Lower lobe of right lung (tissue), 2 donors: ENCODE data around the gene KIAA2012. TPM values are rescaled to one million over a fixed set of nuclear protein-coding genes. Genes with fewer than 3 reads are reported as not detected.

ENCODE experiments used
- ATAC-seq, 2 donors: fragments of 200-7000 bp; cut with Tn5 transposase; one replicate each; pipeline ENCODE4 v1.9.1; 2020 to 2022; ENCODE audit warnings: mild to moderate bottlenecking in 2 of 2, moderate library complexity in 2 of 2
- DNase-seq: peaks from one replicate; pipeline ENCODE4 v3.0.0-alpha.2; 2020
- H3K27ac ChIP-seq: fragments of 200-600 bp; one replicate; pipeline ENCODE4 v1.8.0; 2022
- H3K27me3 ChIP-seq: fragments of 200-600 bp; one replicate; pipeline ENCODE4 v1.8.0; 2022; ENCODE audit warnings: low read depth
- H3K36me3 ChIP-seq: fragments of 200-600 bp; one replicate; pipeline ENCODE4 v1.8.0; 2022; ENCODE audit warnings: mild to moderate bottlenecking
- H3K4me1 ChIP-seq: fragments of 200-600 bp; one replicate; pipeline ENCODE4 v1.8.0; 2022
- H3K4me3 ChIP-seq: fragments of 200-600 bp; one replicate; pipeline ENCODE4 v1.8.0; 2022; ENCODE audit warnings: mild to moderate bottlenecking
- H3K9me3 ChIP-seq: fragments of 200-600 bp; one replicate; pipeline ENCODE4 v1.8.0; 2022
- intact Hi-C: fragments of 100-400 bp; cut with DNase I; formaldehyde crosslinking; loops from one replicate; pipeline ENCODE4 v1.11.0; 2022
- total RNA-seq: library from RNA; stranded (reverse); fragmentation: NEBNext Ultra II Directional; extraction: Animal tissue kit (Norgen Biotek cat#: 25700); gene quantifications from one replicate; pipeline ENCODE4 v1.2.1, GENCODE V29; 2021
- TF ChIP-seq, protein P1 (sequence below): fragments of 200-600 bp; IDR thresholded peaks from one replicate; pipeline ENCODE4 v1.8.0; 2022; ENCODE audit warnings: antibody characterized with exemption, mild to moderate bottlenecking
- donor health status: DM: no; HTN: yes; CAD: no; lungs with severe emphysema.

KIAA2012 gene
- total RNA-seq, 1 donor from 2014 or later, result 2.8 TPM

DNA sequence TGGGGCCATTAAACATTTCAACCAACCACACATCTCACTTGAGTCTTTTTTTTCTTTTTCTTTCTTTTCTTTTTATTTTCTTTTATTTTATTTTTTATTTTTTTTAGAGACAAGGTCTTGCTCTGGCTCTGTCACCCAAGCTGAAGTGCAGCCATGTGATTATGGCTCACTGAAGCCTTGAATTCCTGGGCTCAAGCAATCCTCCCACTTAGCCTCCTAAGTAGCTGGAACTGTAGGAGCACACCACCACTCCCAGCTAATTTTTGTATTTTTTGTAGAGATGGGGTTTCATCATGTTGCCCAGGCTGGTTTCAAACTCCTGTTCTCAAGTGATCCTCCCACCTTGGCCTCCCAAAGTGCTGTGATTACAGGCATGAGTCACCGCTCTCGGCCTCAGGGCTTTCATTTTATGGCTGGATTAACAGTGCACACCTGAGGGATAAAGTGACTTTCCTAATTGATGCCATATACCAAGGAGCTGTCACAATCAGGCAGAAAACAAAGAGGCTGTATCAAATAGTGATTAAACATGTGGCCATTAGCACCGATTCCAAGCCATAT lies 21.5 kb downstream of the KIAA2012 start:
- intact Hi-C loops, result no loop called here
- no peak for DNase-seq
- H3K27ac ChIP-seq, result no peak overlapping the region
- H3K4me3 ChIP-seq, result no peak overlapping the region
- TF ChIP-seq, protein P1, sequence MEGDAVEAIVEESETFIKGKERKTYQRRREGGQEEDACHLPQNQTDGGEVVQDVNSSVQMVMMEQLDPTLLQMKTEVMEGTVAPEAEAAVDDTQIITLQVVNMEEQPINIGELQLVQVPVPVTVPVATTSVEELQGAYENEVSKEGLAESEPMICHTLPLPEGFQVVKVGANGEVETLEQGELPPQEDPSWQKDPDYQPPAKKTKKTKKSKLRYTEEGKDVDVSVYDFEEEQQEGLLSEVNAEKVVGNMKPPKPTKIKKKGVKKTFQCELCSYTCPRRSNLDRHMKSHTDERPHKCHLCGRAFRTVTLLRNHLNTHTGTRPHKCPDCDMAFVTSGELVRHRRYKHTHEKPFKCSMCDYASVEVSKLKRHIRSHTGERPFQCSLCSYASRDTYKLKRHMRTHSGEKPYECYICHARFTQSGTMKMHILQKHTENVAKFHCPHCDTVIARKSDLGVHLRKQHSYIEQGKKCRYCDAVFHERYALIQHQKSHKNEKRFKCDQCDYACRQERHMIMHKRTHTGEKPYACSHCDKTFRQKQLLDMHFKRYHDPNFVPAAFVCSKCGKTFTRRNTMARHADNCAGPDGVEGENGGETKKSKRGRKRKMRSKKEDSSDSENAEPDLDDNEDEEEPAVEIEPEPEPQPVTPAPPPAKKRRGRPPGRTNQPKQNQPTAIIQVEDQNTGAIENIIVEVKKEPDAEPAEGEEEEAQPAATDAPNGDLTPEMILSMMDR, result no peak
- H3K9me3 ChIP-seq, result no peaks in the 10 kb centered on the region
- H3K4me1 ChIP-seq, result no peaks in the 10 kb centered on the region
- no peak for ATAC-seq
- no peaks in the 10 kb centered on the region for H3K36me3 ChIP-seq
- H3K27me3 ChIP-seq, result no peaks in the 10 kb centered on the region

DNA sequence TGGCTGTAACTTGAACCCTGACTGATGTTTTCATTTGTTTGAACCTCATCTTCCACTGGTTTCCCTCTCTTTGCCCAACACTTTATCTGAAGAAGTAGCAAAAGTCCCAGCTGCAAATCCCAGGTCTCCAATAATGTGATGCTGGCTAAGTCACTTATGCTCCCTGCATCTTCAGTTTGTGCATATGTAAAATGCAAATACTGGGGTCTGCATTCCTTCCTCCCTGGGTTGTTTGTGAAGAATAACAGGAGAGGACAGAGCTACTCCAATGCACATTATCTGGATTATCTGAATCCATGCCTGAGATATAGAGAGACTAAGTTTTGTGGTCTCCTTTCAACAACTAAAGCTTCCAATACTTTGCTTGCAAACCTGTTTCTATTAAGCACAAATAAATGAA lies 22.2 kb downstream of the KIAA2012 start:
- Histone ChIP-seq H3K4me3 (no peak overlapping the region), H3K4me1 (no peaks in the 10 kb centered on the region), H3K27ac (no peak overlapping the region), H3K9me3 (no peaks in the 10 kb centered on the region), H3K27me3 (no peaks in the 10 kb centered on the region), H3K36me3 (no peaks in the 10 kb centered on the region)
- ATAC-seq (no peak), DNase-seq (no peak)
- intact Hi-C loops, result no loop called here
- TF ChIP-seq, protein P1, result no peak

DNA sequence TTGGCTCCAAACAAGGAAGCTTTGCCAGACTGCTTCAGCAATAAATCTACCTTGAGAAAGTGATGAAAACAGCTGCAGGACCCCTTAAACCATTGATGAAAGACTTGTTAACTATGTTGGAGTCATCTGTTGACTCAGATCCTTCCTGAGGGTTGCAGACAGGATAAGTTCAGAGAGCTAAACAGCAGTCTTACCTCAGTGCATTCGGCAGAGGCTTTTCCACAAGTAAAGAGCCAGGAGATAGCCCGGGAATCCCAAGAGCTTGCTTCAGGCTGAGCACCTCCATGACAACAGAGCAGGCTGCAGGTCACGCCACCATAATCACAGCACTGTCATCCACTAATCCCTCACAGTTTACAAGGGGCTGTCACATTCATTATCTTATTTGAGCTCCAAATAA lies 23.7 kb downstream of the KIAA2012 start:
- intact Hi-C loops, result no loop called here
- DNase-seq (no peak), ATAC-seq (no peak)
- Histone ChIP-seq H3K27me3 (no peaks in the 10 kb centered on the region), H3K4me1 (no peaks in the 10 kb centered on the region), H3K4me3 (no peak overlapping the region), H3K9me3 (no peaks in the 10 kb centered on the region), H3K36me3 (no peaks in the 10 kb centered on the region), H3K27ac (no peak overlapping the region)
- TF ChIP-seq, protein P1, result no peak

DNA sequence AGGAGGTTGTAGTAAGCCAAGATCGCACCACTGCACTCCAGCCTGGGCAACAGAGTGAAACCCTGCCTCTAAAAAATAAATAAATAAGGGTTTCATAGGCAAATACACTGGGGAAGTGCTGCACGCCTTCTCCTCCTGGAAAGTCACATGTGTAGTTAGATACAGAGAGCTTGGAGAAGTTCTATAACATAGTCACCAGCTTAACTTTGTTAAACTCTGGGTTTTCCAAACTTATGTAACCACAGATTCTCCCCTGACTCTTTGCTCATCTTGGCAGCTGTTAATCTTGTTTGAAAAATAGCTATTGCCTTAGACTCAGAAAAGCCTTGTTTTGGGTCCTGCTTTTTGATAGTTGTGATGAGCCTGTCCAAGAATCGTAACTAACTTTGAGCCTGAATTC lies 25.2 kb downstream of the KIAA2012 start:
- Histone ChIP-seq H3K36me3 (no peaks in the 10 kb centered on the region), H3K4me3 (no peak overlapping the region), H3K27me3 (no peaks in the 10 kb centered on the region), H3K4me1 (no peaks in the 10 kb centered on the region), H3K9me3 (no peaks in the 10 kb centered on the region), H3K27ac (no peak overlapping the region)
- intact Hi-C loops, result no loop called here
- TF ChIP-seq, protein P1, result no peak
- DNase-seq, result no peak
- ATAC-seq, result no peak

DNA sequence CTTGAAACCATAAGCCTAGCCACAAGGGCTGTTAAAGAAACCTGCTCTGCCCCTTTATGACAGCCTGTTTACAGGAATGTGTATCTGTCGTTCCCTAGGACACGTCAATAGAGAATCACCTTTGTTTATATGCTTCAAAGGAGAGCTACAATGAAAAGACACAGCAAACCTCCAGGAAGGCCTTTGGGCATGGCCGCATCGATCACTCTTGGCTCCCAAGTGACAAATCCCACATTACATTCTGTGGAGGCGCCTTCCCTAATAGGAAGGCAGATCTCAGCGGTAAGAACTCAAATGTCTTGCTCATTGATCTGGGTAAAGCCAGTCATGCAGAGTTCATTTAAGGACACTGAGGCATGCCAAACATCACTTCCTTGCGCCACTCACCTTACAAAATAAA lies 26.5 kb downstream of the KIAA2012 start:
- no peak for ATAC-seq
- Histone ChIP-seq H3K27ac (no peak overlapping the region), H3K27me3 (no peaks in the 10 kb centered on the region), H3K36me3 (no peaks in the 10 kb centered on the region), H3K9me3 (no peaks in the 10 kb centered on the region), H3K4me3 (no peak overlapping the region), H3K4me1 (no peaks in the 10 kb centered on the region)
- TF ChIP-seq, protein P1, result no peak
- intact Hi-C loops, result no loop called here
- no peak for DNase-seq

DNA sequence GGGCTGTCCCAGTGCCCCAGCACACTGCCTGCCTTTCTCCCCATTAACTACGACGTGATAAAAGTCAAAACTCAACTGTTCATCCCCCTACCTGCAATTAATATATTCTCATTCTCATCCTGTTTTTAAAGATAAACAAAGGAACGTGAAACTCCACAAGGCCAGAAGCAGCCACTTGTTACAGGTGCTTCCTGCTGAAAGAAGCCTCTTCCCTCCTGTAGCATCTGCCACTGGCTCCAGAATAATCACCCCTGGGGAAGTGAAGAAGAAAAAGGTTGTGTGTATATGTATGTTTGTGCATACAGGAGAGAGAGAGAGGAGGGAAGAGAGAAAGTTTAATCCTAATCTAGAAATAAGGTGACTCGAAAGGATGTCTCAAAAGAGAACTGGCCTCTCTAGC lies 27.1 kb downstream of the KIAA2012 start:
- Histone ChIP-seq H3K27me3 (no peaks in the 10 kb centered on the region), H3K9me3 (no peaks in the 10 kb centered on the region), H3K27ac (no peak overlapping the region), H3K4me3 (no peak overlapping the region), H3K4me1 (no peaks in the 10 kb centered on the region), H3K36me3 (no peaks in the 10 kb centered on the region)
- TF ChIP-seq, protein P1, result no peak
- ATAC-seq (no peak), DNase-seq (no peak)
- intact Hi-C loops, result no loop called here
